ENCODE data around the gene HDGF. TPM values are rescaled to one million over a fixed set of nuclear protein-coding genes. Genes with fewer than 3 reads are reported as not detected.

The HDGF gene
- 100 to 1,000 TPM; 174 to 284 (median 268) TPM for polyA plus RNA-seq (ENCODE audit: insufficient read length in 4 of 4)

DNA sequence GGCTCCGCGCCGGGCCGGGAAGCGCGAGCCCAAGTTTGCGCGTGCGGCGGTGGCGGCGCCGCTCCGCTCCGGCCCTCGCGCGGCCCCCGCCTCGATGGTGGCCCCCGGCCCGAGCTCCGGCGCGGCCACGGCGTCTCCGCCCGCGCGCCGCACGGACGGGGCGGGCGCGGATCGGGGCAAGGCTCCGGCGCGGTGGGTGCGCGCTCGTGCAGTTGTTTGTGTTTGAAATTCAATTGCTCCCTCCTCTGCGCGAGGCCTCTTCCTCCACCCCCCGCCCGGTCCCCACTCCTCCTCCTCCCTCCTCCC, at the start of gene HDGF:
HDGF (minus strand) TSS at position 225 of the 306 bp plus-strand sequence. CDS start 246 bp downstream, outside the sequence.
- DNase-seq (ENCODE audit: low read depth in 4 of 4, low spot score in 3 of 4): no peak

DNA sequence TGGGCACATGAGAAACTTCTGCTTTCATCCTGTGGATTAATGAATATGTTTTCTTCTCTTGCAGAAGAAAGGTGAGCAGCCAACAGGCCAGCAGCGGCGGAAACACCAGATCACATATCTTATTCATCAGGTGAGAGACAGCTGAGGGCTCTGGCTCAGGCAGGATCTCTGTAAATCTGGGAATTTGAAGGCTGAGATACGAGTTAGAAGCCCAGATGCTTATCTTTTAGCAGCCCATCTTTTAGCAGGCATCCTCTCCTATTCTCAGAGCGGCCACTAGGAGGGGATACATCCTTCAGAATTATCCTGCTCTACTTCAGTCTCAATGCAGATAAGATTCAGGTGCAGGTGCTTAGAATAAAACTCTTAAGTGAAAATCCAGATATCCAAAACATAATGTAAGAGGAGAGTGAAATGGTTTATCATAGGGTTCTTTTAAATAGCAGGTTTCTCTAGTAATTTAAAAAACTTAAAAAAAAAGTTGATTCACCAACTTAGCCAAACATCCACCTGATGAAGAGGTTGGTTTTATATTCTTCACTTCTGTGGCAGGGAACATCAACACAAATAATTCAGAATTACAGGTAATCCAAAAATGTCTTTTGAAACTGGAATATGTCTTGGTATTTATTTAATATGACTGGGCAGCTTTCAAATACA, 45.9 kb upstream of the HDGF start:
- DNase-seq (ENCODE audit: low read depth in 4 of 4, low spot score in 3 of 4): no peak

DNA sequence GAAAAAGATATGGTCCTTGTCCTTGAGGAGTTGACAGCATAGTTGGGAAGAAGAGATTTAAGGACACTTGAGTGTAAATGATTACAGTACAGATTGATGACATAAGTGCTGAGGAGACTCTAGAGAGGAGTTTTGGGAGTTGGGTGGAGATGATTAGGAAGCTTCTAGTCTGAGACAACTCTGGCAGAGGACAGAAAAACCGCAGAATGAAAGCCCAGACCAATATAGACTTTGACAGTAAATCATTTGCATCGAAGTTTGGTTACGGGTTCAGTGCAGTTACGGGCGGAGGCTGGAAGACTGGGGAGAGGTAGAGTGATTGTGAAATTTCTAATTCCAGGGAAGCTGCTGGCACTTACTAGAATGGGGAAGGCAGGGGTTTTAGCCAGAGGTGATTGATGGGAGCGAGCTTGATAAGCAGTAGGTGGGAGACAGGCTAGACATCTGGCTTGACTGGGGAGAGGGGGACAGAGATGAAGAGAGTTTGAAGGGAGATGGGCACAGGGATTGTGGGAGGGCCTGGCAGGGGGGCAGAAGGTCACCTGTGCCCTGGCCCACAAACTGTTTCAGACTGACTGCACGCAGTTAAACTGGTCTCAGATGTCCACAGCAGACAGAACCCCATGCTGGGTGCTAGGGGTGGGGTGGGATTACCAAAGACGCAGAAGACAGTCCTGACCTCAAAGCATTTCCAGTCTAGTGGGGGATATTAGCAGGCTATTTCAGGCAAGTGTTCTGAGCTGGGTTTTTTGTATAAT, 45.0 kb upstream of the HDGF start:
- DNase-seq (ENCODE audit: low read depth in 4 of 4, low spot score in 3 of 4): no peak

DNA sequence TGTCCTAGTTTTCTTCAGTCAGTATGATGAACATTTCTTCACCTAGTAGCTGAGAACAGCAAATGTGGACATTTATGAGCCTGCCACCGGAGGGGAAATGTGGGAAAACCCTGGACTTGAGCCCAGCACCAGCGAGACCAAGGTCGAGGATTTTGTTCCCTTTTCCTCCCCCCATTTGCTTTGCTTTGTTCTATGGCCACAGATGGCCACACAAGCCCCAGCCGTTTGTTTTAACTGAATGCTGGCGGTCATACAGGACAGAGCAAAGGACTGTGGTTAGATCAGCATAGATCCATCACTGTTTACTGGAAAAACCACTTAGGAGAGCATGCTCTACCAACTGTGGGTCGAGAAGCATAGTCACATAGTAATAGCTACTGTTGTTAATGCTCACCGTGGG, 44.3 kb upstream of the HDGF start:
- DNase-seq (ENCODE audit: low read depth in 4 of 4, low spot score in 3 of 4): no peak

DNA sequence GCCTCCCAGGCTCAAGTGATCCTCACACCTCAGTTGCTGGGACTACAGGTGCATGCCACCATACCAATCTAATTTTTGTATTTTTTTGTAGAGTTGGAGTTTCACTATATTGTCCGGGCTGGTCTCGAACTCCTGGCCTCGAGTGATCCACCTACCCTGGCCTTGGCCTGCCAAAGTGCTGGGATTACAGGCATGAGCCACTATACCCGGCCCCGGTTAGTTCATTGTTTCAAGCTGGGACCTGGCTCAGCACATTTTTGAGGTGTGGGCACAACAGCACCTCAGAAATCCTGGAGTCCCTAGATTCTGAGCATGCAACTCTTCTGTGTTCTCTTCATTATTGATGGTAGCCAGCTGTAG, 43.9 kb upstream of the HDGF start:
- no peak for DNase-seq (ENCODE audit: low read depth in 4 of 4, low spot score in 3 of 4)

DNA sequence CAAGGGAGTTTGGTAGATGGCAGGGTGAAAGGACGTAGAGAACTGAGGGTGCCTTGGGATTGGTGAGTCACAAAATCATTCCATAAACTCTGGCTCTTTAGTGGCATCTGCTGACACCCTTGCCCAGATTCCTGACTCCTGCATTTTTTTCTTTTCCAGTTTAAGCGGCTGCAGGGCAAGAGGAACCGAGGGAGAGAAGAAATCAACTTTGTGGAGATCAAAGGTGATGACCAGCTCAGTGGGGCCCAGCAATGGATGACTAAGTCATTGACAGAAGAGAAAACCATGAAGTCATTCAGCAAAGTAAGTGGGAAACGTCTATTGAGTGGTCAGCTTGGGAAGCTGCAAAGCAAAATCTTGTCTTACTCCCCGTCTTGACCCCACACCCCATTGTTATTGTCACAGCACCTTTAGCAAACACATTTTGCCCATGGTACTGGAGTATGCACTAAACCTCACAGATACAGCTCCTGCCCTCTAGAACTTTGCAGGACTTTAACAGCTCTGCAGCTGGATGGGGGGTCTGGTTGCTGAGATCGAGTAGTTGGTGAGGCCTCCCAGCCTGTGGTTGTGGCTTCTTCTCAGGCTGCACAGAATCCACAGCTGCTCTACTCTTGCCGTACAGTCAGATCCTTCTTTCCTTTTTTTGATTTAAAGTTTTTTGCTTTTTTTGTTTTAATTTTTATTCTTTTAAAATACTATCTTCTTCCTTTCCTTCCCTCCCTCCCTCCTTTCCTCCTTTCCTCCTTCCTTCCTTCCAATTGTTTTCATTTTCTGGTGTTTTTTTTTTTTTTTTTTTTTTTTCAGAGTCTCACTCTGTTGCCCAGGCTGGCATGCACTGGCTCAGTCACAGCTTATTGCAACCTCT, 43.3 kb upstream of the HDGF start:
- no peak for DNase-seq (ENCODE audit: low read depth in 4 of 4, low spot score in 3 of 4)

DNA sequence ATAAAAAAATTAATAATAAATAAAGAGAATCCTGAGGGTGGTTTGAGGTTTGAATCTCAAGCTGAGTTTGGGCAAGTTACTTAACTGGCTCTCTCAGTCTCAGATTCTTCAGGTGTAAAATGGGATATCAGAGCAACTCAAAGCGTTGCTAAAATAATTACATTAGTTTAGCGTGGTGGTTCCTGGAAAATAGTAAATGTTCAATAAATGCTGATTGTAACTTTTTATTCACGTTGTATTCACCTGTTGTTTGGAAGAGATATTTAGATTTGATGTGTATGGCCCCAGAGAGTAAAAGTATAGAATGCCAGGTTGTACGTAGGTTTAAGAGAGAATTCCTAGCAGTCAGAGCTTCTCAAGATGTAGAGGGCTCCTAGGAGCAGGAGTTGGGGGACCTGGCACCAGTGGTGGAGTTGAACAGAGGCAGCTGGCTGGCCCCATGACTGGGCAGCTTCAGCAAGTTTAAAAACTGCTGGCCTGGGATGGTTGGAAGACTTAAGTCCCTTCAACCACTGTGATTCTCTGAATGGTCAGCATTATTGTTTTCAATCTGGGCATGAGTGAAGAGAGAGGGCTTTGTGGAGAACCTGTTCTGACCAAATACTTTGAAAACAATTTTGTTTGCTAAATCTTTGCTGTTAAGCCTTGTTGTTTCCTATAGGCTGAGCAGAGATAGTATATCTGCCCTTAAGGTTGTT, 38.3 kb upstream of the HDGF start:
- DNase-seq (ENCODE audit: low read depth in 4 of 4, low spot score in 3 of 4): no peak

DNA sequence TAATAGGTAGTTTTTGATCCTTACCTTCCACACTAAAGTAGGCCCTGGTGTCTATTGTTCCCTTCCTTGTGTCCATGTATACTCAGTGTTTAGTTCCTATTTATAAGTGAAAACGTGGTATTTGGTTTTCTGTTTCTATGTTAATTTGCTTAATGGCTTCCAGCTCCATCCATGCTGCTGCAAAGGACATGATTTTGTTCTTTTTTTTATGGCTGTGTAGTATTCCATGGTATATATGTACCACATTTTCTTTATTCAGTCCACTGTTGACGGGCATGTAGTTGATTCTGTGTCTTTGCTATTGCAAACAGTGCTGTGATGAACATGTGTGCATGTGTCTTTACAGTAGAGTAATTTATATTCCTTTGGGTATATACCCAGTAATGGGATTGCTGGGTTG, 36.7 kb upstream of the HDGF start:
- DNase-seq (ENCODE audit: low read depth in 4 of 4, low spot score in 3 of 4): no peak

DNA sequence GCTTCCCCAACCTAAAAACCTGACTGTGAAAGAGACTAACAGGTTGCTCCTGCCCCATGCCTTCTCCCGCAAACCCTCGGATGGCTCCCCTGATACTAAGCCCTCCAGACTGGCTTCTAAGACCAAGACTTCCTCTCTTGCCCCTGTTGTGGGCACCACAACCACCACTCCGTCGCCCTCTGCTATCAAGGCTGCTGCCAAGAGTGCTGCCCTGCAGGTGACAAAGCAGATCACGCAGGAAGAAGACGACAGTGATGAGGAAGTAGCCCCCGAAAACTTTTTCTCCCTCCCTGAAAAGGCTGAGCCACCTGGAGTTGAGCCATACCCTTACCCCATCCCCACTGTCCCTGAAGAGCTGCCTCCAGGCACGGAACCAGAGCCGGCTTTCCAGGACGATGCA, 35.2 kb upstream of the HDGF start:
- DNase-seq (ENCODE audit: low read depth in 4 of 4, low spot score in 3 of 4): no peak

DNA sequence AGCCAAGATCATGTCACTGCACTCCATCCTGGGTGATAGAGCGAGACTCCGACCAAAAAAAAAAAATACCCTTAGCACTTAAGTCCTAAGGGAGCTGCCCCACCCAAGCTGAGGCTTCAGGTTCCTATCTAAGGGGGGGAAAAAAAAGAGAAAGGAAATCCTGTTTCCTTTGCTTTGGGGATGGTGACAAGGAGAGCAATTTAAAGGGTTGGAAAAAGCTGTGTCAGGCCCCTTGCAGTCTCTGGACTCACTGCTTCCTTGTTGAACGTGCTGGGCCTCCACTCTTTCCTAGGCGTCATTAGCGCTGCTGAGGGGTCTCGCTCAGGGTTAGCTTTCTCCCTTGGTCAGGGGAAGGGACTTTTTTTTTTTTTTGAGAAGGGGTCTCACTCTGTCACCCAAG, 34.0 kb upstream of the HDGF start:
- no peak for DNase-seq (ENCODE audit: low read depth in 4 of 4, low spot score in 3 of 4)

DNA sequence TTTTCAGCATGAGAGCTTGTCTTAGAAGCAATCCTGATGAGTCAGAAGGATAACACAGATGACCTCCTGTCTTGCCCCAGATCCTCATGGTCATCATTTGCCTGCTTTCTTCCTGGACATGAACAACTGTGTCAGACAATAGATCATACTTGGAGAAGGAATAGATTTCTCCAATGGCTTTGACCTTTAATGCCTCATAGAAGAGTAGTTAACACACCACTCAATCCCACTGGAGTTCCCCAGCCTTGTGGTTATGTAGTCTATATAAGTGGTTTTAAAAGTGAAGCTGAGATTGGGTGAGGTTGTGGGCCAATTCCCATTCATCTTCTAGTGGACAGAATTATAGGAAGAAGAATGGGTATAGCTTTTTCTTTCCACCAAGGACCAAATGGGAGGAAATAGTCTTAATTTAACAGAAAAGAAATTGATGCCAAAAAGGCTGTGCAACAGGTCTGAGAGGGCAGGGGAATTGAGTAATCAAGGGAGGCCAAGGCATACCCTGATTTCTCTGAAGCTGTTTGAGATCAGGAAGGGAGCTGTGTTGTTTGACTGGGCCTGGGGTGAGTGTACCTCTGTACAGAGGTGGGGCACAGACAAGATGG, 30.2 kb upstream of the HDGF start:
- no peak for DNase-seq (ENCODE audit: low read depth in 4 of 4, low spot score in 3 of 4)

DNA sequence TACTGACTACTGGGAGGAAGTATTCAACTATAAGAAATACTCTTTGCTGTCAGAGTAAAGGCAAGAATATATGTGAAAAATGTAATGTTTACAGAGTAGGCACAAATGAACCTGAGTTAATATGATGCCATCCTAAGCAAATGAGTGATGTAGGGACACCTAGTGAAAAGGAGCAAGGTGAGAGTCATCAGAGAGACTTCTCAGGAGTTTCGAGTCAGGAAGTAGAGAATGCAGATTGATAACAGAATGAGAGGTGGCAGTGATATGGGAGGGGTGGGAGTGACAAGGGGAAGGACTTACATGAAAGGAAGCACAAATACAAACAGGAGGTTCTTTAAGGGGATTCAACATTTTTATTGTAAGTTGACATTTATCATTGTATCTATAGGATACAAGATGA, 26.1 kb upstream of the HDGF start:
- DNase-seq (ENCODE audit: low read depth in 4 of 4, low spot score in 3 of 4): no peak

DNA sequence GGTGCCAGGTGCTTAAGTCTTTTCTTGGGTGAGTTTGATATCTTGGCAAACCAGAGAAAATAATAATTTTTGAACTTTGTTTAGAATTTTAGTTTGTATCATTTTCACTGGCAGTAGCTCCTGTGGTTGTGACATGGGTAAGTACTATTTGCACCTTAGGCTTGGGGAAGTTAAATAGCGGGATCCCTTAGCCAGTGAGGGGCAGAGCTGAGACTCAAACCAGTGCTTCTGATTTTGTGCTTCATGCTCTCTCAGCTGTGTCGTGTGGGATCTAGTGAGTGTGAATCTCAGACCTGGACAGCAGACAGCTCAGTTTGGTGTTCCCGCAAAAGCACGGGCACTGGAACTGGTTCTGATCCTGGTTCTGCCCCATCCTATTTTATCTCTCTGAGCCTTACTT, 25.5 kb upstream of the HDGF start:
- DNase-seq (ENCODE audit: low read depth in 4 of 4, low spot score in 3 of 4): no peak

DNA sequence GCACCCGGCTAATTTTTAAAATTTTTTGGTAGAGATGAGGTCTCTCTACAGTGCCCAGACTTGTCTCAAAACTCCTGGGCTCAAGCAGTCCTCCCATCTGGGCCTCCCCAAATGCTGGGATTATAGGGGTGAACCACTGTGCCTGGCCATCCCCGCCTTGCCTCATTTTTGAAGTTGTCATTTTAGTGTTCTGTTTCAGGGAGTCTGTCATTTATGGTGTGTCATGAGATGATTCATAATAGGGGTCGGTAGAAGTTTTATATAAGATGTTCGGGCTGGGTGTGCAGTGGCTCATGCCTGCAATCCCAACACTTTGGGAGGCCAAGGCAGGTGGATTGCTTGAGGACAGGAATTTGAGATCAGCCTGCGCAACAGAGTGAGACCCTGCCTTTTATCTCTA, 24.3 kb upstream of the HDGF start:
- DNase-seq (ENCODE audit: low read depth in 4 of 4, low spot score in 3 of 4): no peak

DNA sequence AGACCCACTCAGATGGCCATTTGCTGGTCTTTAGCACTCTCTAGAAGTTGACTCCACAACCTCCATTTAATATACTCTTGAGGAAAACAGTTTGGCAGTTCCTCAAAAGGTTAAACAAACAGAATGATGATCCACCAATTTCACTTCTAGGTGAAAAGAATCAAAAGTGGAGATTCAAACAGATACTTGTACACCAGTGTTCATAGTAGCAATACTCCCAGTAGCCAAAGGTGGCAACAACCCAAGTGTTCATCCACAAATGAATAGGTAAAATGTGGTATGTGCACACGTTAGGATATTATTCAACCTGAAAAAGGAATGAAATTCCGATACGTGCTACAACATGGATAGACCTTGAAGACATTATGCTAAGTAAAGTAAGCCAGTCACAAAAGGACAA, 22.1 kb upstream of the HDGF start:
- no peak for DNase-seq (ENCODE audit: low read depth in 4 of 4, low spot score in 3 of 4)

DNA sequence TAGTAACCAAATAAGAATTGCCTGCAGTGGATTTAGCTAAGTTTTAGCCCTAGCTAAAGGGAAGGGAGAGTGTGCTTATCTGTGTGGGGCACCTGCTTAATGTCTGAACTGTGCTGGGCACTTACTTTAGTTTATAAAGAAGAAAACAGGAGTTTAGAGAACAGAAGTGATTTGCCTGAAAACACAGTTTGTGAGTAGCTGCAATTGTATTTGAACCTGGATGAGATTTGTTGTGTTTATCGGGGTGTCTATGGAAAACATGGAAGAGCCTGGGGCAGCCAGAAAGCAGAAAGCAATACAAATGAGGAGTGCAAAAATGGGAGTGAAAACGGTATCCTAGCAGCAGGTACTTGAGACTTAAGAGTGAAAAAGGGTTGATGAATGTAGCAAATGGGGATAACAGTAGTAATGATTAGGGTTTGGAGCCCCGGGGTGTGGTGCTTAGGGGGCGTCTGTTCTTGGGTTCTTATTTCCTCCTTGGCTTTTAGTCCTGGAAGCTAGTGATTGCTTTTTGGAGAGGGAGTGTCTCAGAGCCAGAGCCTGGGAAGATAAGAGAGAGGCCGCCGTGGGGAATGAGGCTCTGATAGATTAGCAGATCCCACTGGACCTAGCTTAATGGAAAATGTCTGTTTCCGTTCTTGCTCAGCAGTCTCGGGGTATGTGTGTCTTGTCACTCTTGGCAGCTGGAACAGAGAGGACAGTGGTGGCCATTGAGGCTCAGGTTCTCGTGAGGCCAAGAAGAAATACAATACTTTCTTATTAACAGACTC, 21.4 kb upstream of the HDGF start:
- DNase-seq (ENCODE audit: low read depth in 4 of 4, low spot score in 3 of 4): no peak

DNA sequence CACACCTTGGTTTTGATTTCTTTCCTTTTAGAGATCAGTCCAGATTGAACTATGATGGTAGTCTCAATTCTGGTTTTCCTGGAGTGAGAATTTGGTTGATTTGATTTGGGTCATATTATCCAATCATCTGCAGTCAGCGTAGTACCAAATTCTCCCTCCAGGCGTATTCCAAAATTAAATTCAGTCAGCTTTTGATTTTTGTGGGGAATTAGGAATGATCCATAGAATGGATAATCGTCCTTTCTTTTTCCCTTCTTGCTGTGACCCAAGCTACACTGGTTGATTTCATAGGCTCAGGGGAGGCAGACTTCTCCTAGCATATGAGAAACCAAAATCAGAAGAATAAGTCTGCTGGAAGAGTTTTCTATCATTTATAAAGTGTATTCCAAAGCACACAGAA, 20.7 kb upstream of the HDGF start:
- DNase-seq (ENCODE audit: low read depth in 4 of 4, low spot score in 3 of 4): no peak

DNA sequence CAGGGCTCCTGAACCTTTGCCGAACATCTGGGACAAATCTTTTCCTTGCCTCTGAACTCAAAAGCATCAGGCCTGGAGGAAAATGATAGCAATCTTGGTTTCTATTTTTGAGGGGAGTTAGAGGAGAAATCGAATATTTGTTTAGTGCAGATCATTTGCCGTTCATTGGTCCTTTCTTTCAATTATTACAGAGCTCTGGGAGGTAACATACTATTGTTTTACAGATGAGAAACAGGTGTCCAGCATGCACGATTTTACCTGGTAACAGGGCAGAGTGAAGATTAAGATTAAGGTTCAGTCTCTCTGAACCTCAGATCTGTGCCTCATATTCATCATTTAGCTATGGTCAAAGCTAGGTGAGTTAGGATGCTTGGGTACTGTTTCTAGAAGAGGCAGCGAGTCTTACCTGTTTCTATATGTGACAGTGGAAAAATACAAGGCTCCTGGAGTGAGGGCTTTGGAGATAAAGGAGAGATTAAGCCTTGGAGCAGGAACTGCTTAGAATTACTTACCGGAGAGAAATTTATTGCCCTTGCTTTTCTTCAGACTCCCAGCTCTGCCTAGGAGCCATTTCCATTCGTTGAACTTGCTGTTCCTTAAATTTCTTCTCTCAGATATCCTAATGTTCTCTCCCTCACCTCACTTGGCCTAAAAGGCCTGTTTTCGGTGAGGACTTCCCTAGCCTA, 17.3 kb upstream of the HDGF start:
- no peak for DNase-seq (ENCODE audit: low read depth in 4 of 4, low spot score in 3 of 4)

DNA sequence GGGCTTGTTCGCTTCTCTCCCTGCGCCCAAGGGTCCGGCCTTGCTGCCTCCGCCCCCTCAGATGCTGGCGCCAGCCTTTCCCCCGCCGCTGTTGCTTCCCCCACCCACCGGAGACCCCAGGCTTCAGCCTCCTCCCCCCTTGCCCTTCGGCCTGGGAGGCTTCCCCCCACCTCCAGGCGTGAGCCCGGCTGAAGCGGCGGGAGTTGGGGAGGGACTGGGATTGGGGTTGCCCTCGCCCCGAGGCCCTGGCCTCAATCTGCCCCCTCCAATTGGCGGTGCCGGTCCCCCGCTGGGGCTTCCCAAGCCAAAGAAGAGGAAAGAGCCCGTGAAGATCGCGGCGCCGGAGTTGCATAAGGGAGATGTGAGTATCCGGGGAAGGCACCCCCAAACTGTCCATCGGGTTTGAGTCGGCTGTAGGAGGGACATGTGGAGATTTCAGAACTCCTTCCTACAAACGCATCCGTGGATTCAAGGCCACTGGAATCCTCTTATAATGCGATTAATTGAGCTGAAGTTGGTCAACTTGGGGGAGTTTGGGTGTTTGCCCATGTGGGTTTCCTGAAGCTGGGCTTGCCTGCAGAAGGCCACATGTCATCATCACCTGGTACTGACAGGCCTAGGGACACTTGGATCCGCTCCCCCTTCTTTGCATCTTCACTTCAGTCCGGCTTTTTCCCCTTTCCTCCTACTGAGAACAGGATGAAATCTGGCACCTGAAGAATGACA, 16.6 kb upstream of the HDGF start:
- no peak for DNase-seq (ENCODE audit: low read depth in 4 of 4, low spot score in 3 of 4)
